ENCODE measurements around the gene MVB12B.

Gene MVB12B

GRCh38 chr9:126399789-126400188 is 73.2 kb downstream of the MVB12B start:
- Histone ChIP-seq H3K4me1 (peaks cover 0 to 3% (median 0%) of the 10 kb centered on the region in 4 donors), H3K27me3 (no peaks in the 10 kb centered on the region), H3K36me3 (peaks cover 5 to 49% (median 28%) of the 10 kb centered on the region in 3 donors), H3K4me3 (no peak overlapping the region), H3K9me3 (no peaks in the 10 kb centered on the region), H3K27ac (no peak overlapping the region)
- intact Hi-C loops (cut with DNase I; ENCODE audit: low total_unique reads), result loop anchor here (5.0 kb wide), 3 partner anchors 82 to 98 kb away; no protein-coding TSS in a partner anchor
- no peak for TF ChIP-seq CTCF (IDR thresholded peaks at IDR 0.05)
- no peak for DNase-seq

GRCh38 chr9:126400571-126400970 is 73.9 kb downstream of the MVB12B start:
- H3K36me3 ChIP-seq, result peaks cover 3 to 47% (median 28%) of the 10 kb centered on the region in 3 donors
- H3K27ac ChIP-seq, result no peak overlapping the region
- no peak for TF ChIP-seq CTCF (IDR thresholded peaks at IDR 0.05)
- DNase-seq, result peak in 1 of 2 donors; percentile 48
- intact Hi-C loops (cut with DNase I; ENCODE audit: low total_unique reads), result no loop called here
- H3K4me3 ChIP-seq, result no peak overlapping the region
- H3K9me3 ChIP-seq, result no peaks in the 10 kb centered on the region
- peaks cover 0 to 3% (median 0%) of the 10 kb centered on the region in 4 donors for H3K4me1 ChIP-seq
- H3K27me3 ChIP-seq, result no peaks in the 10 kb centered on the region

GRCh38 chr9:126401107-126401506 is 74.5 kb downstream of the MVB12B start:
- peaks cover 0 to 42% (median 25%) of the 10 kb centered on the region in 3 donors for H3K36me3 ChIP-seq

GRCh38 chr9:126401581-126401980 is 75.0 kb downstream of the MVB12B start:
- DNase-seq, result no peak
- H3K9me3 ChIP-seq, result no peaks in the 10 kb centered on the region
- peaks cover 0 to 3% (median 0%) of the 10 kb centered on the region in 4 donors for H3K4me1 ChIP-seq
- H3K36me3 ChIP-seq, result peaks cover 0 to 37% (median 24%) of the 10 kb centered on the region in 3 donors
- no peak overlapping the region for H3K4me3 ChIP-seq
- no peak for TF ChIP-seq CTCF (IDR thresholded peaks at IDR 0.05)
- no peak overlapping the region for H3K27ac ChIP-seq
- intact Hi-C loops (cut with DNase I; ENCODE audit: low total_unique reads), result no loop called here
- H3K27me3 ChIP-seq, result no peaks in the 10 kb centered on the region

More at GRCh38 chr9:126401107-126401506, 74.5 kb downstream of the MVB12B start:
- no peak for TF ChIP-seq CTCF (IDR thresholded peaks at IDR 0.05)
- intact Hi-C loops (cut with DNase I; ENCODE audit: low total_unique reads), result no loop called here
- no peaks in the 10 kb centered on the region for H3K27me3 ChIP-seq
- DNase-seq, result peak in 1 of 2 donors; percentile 39
- no peak overlapping the region for H3K27ac ChIP-seq
- peaks cover 0 to 3% (median 0%) of the 10 kb centered on the region in 4 donors for H3K4me1 ChIP-seq
- H3K9me3 ChIP-seq, result no peaks in the 10 kb centered on the region
- H3K4me3 ChIP-seq, result no peak overlapping the region

- Histone ChIP-seq H3K4me1 (peaks cover 0 to 3% (median 0%) of the 10 kb centered on the region in 4 donors), H3K36me3 (peaks cover 0 to 35% (median 20%) of the 10 kb centered on the region in 3 donors), H3K4me3 (no peak overlapping the region), H3K9me3 (no peaks in the 10 kb centered on the region), H3K27ac (no peak overlapping the region), H3K27me3 (no peaks in the 10 kb centered on the region)
- no peak for TF ChIP-seq CTCF (IDR thresholded peaks at IDR 0.05)
- intact Hi-C loops (cut with DNase I; ENCODE audit: low total_unique reads), result no loop called here
- no peak for DNase-seq
Measured at GRCh38 chr9:126403397-126403796, 76.8 kb downstream of the MVB12B start.

GRCh38 chr9:126404459-126404858 is 77.8 kb downstream of the MVB12B start:
- intact Hi-C loops (cut with DNase I; ENCODE audit: low total_unique reads), result no loop called here
- H3K4me1 ChIP-seq, result no peaks in the 10 kb centered on the region
- DNase-seq, result no peak
- no peak overlapping the region for H3K27ac ChIP-seq
- no peaks in the 10 kb centered on the region for H3K27me3 ChIP-seq
- H3K4me3 ChIP-seq, result no peak overlapping the region
- H3K36me3 ChIP-seq, result peaks cover 0 to 41% (median 17%) of the 10 kb centered on the region in 3 donors
- no peak for TF ChIP-seq CTCF (IDR thresholded peaks at IDR 0.05)
- no peaks in the 10 kb centered on the region for H3K9me3 ChIP-seq
